Cardiac muscle cell (in vitro differentiated cells and primary cell): ENCODE data around the gene ZNF512B. TPM values are rescaled to one million over a fixed set of nuclear protein-coding genes. Genes with fewer than 3 reads are reported as not detected.

ENCODE experiments used
- DNase-seq, 2 donors: peaks; one replicate each; pipeline versions ENCODE4 v3.0.0 to v3.0.0-alpha.2; 2010 to 2017; ENCODE audit warnings: low read depth in 1 of 2, low spot score in 1 of 2
- H3K27ac ChIP-seq: fragments of 200-600 bp; sonication (generic); 2 replicates; pipeline ENCODE4 v1.5.1; 2016
- H3K27me3 ChIP-seq: fragments of 200-600 bp; sonication (generic); 2 replicates; pipeline ENCODE4 v1.6.0; 2016; ENCODE audit warnings: control low read depth
- H3K36me3 ChIP-seq: fragments of 200-600 bp; sonication (generic); 2 replicates; pipeline ENCODE4 v1.5.1; 2016; ENCODE audit warnings: control low read depth
- H3K4me1 ChIP-seq: fragments of 200-600 bp; sonication (generic); 2 replicates; pipeline ENCODE4 v1.8.1; 2017; ENCODE audit warnings: low read depth, mild to moderate bottlenecking, mixed run types
- H3K4me3 ChIP-seq: fragments of 200-600 bp; sonication (generic); 2 replicates; pipeline ENCODE4 v1.5.1; 2016; ENCODE audit warnings: mild to moderate bottlenecking
- H3K9me3 ChIP-seq: fragments of 200-600 bp; sonication (generic); 2 replicates; pipeline ENCODE4 v1.5.1; 2017; ENCODE audit warnings: low read depth, mild to moderate bottlenecking, control low read depth
- CTCF ChIP-seq: IDR thresholded peaks from 2 replicates; pipeline ENCODE4 v1.5.1; 2012; ENCODE audit warnings: low read depth, mild to moderate bottlenecking, low read length
- polyA plus RNA-seq: library from polyadenylated mRNA; unstranded; fragments of >200 nt; fragmentation: Nextera tagmentation; extraction: Ambion mirVana; gene quantifications from 2 replicates; pipeline ENCODE4 v1.2.1, GENCODE V29; 2016
- total RNA-seq: library from RNA; depleted of rRNA; stranded (reverse); fragments of >200 nt; gene quantifications from 2 replicates; pipeline ENCODE4 v1.2.3, GENCODE V29; 2016

ZNF512B gene
- total and polyA plus RNA-seq, 2 experiments from 2014 or later: 13.7 to 45.8 TPM

GRCh38 chr20:63911176-63911575, 58.6 kb downstream of the ZNF512B start:
- Histone ChIP-seq H3K27ac (no peak overlapping the region), H3K27me3 (no peaks in the 10 kb centered on the region), H3K4me3 (no peak overlapping the region), H3K4me1 (peaks cover 13% of the 10 kb centered on the region), H3K36me3 (no peaks in the 10 kb centered on the region), H3K9me3 (no peaks in the 10 kb centered on the region)
- no peak for TF ChIP-seq CTCF
- DNase-seq: peak in 1 of 2 donors; percentile 27

- Histone ChIP-seq H3K9me3 (no peaks in the 10 kb centered on the region), H3K27me3 (no peaks in the 10 kb centered on the region), H3K4me3 (no peak overlapping the region), H3K36me3 (no peaks in the 10 kb centered on the region), H3K4me1 (peaks cover 13% of the 10 kb centered on the region), H3K27ac (peak overlapping the region; percentile 41)
- no peak for TF ChIP-seq CTCF
- DNase-seq: no peak
Measured at GRCh38 chr20:63908008-63908682, 61.6 kb downstream of the ZNF512B start.

Other genes with a start within 250 kb of the ZNF512B start
- gene LIME1, start 233.3 kb downstream of the ZNF512B start, total RNA-seq: 10.1 and 19.2 TPM in 2 replicates
- 7.0 and 17.4 TPM in 2 replicates for gene LIME1, start 233.3 kb downstream of the ZNF512B start, polyA plus RNA-seq
- 79.2 and 177 TPM in 2 replicates for gene SLC2A4RG, start 230.2 kb downstream of the ZNF512B start, total RNA-seq
- gene SLC2A4RG, start 230.2 kb downstream of the ZNF512B start, polyA plus RNA-seq: 46.6 and 58.0 TPM in 2 replicates
- 43.1 and 53.4 TPM in 2 replicates for gene ZBTB46, start 138.7 kb downstream of the ZNF512B start, total RNA-seq
- gene ZBTB46, start 138.7 kb downstream of the ZNF512B start, polyA plus RNA-seq: 24.1 and 24.5 TPM in 2 replicates
- gene ABHD16B, start 108.4 kb downstream of the ZNF512B start, total RNA-seq: not detected in 2 replicates
- gene ABHD16B, start 108.4 kb downstream of the ZNF512B start, polyA plus RNA-seq: 3.4 and 4.6 TPM in 2 replicates
- 103 and 105 TPM in 2 replicates for gene TPD52L2, start 104.7 kb downstream of the ZNF512B start, total RNA-seq
- 114 and 121 TPM in 2 replicates for gene TPD52L2, start 104.7 kb downstream of the ZNF512B start, polyA plus RNA-seq
- gene DNAJC5, start 74.8 kb downstream of the ZNF512B start, total RNA-seq: 37.7 and 45.4 TPM in 2 replicates
- 9.4 and 10.2 TPM in 2 replicates for gene DNAJC5, start 74.8 kb downstream of the ZNF512B start, polyA plus RNA-seq
- 40.2 and 53.5 TPM in 2 replicates for gene UCKL1, start 13.5 kb downstream of the ZNF512B start, total RNA-seq
- gene UCKL1, start 13.5 kb downstream of the ZNF512B start, polyA plus RNA-seq: 84.2 and 96.3 TPM in 2 replicates
- gene SAMD10, start 9.7 kb upstream of the ZNF512B start, total RNA-seq: 20.3 and 20.8 TPM in 2 replicates
- gene SAMD10, start 9.7 kb upstream of the ZNF512B start, polyA plus RNA-seq: 22.6 and 36.5 TPM in 2 replicates
- 62.6 and 67.6 TPM in 2 replicates for gene PRPF6, start 11.2 kb upstream of the ZNF512B start, total RNA-seq
- 73.5 and 78.7 TPM in 2 replicates for gene PRPF6, start 11.2 kb upstream of the ZNF512B start, polyA plus RNA-seq
- 0.88 and 2.2 TPM in 2 replicates for gene C20orf204, start 66.3 kb upstream of the ZNF512B start, total RNA-seq
- 0.35 and 0.76 TPM in 2 replicates for gene C20orf204, start 66.3 kb upstream of the ZNF512B start, polyA plus RNA-seq
- gene SOX18, start 79.7 kb upstream of the ZNF512B start, total RNA-seq: 0.06 and 0.14 TPM in 2 replicates
- gene SOX18, start 79.7 kb upstream of the ZNF512B start, polyA plus RNA-seq: 3.5 TPM in 1 of 2 replicates, not detected in the other
- 96.0 and 97.3 TPM in 2 replicates for gene TCEA2, start 93.3 kb upstream of the ZNF512B start, total RNA-seq
- gene TCEA2, start 93.3 kb upstream of the ZNF512B start, polyA plus RNA-seq: 157 and 169 TPM in 2 replicates
- gene RGS19, start 109.6 kb upstream of the ZNF512B start, total RNA-seq: 12.3 and 14.1 TPM in 2 replicates
- gene RGS19, start 109.6 kb upstream of the ZNF512B start, polyA plus RNA-seq: 9.0 and 12.9 TPM in 2 replicates
- gene OPRL1, start 110.2 kb upstream of the ZNF512B start, total RNA-seq: 5.3 and 9.6 TPM in 2 replicates
- gene OPRL1, start 110.2 kb upstream of the ZNF512B start, polyA plus RNA-seq: 2.1 and 2.9 TPM in 2 replicates
- 0.21 and 5.6 TPM in 2 replicates for gene LKAAEAR1, start 114.5 kb upstream of the ZNF512B start, total RNA-seq
- gene LKAAEAR1, start 114.5 kb upstream of the ZNF512B start, polyA plus RNA-seq: 0.47 and 2.2 TPM in 2 replicates
- not detected in 2 replicates for gene NPBWR2, start 137.6 kb upstream of the ZNF512B start, total RNA-seq
- gene NPBWR2, start 137.6 kb upstream of the ZNF512B start, polyA plus RNA-seq: not detected in 2 replicates
- 0.35 and 0.39 TPM in 2 replicates for gene MYT1, start 194.5 kb upstream of the ZNF512B start, total RNA-seq
- 0.50 and 0.72 TPM in 2 replicates for gene MYT1, start 194.5 kb upstream of the ZNF512B start, polyA plus RNA-seq